KMS-11 (cell line): ENCODE data around the gene NPAS2.

ENCODE experiments used
- H2AFZ ChIP-seq: fragments of 200-600 bp; sonication (generic); 2 replicates; pipeline ENCODE4 v1.6.1; 2016; ENCODE audit warnings: antibody characterized with exemption, mixed run types, low read depth
- H3K27ac ChIP-seq: fragments of 200-600 bp; sonication (generic); 2 replicates; pipeline ENCODE4 v1.6.1; 2016; ENCODE audit warnings: mild to moderate bottlenecking, mixed run types
- H3K27me3 ChIP-seq: fragments of 200-600 bp; sonication (generic); 2 replicates; pipeline ENCODE4 v1.6.1; 2017; ENCODE audit warnings: mild to moderate bottlenecking, low read depth, mixed run types, moderate library complexity; ENCODE audit not compliant: insufficient read depth
- H3K36me3 ChIP-seq: fragments of 200-600 bp; sonication (generic); 2 replicates; pipeline ENCODE4 v1.6.1; 2017; ENCODE audit warnings: mild to moderate bottlenecking, mixed run types; ENCODE audit not compliant: insufficient read depth
- H3K4me1 ChIP-seq: fragments of 200-600 bp; sonication (generic); 2 replicates; pipeline ENCODE4 v1.6.1; 2016; ENCODE audit warnings: mild to moderate bottlenecking, low read depth, mixed run types; ENCODE audit not compliant: poor library complexity, severe bottlenecking
- H3K4me2 ChIP-seq: fragments of 200-600 bp; sonication (generic); 2 replicates; pipeline ENCODE4 v1.7.0; 2016; ENCODE audit warnings: mild to moderate bottlenecking, mixed run types
- H3K4me3 ChIP-seq: fragments of 200-600 bp; sonication (generic); IDR thresholded peaks from 2 replicates; pipeline ENCODE4 v1.6.1; 2017; ENCODE audit warnings: low read depth, low read length, mixed read lengths; ENCODE audit not compliant: insufficient read depth
- H3K79me2 ChIP-seq: fragments of 200-600 bp; sonication (generic); 2 replicates; pipeline ENCODE4 v1.6.1; 2016; ENCODE audit warnings: low read depth, mixed run types; ENCODE audit not compliant: insufficient read depth
- H3K9ac ChIP-seq: fragments of 200-600 bp; sonication (generic); 2 replicates; pipeline ENCODE4 v1.6.1; 2016; ENCODE audit warnings: mild to moderate bottlenecking, mixed run types
- H4K20me1 ChIP-seq: fragments of 200-600 bp; sonication (generic); 2 replicates; pipeline ENCODE4 v1.6.1; 2016; ENCODE audit warnings: mild to moderate bottlenecking, mixed run types; ENCODE audit not compliant: insufficient read depth
- TF ChIP-seq, protein P1 (sequence below): fragments of 200-600 bp; sonication (generic); conservative IDR thresholded peaks from 2 replicates; pipeline ENCODE4 v1.6.1; 2017; ENCODE audit warnings: low read depth, mild to moderate bottlenecking, antibody characterized with exemption, low read length, moderate library complexity, mixed read lengths

Gene NPAS2

DNA sequence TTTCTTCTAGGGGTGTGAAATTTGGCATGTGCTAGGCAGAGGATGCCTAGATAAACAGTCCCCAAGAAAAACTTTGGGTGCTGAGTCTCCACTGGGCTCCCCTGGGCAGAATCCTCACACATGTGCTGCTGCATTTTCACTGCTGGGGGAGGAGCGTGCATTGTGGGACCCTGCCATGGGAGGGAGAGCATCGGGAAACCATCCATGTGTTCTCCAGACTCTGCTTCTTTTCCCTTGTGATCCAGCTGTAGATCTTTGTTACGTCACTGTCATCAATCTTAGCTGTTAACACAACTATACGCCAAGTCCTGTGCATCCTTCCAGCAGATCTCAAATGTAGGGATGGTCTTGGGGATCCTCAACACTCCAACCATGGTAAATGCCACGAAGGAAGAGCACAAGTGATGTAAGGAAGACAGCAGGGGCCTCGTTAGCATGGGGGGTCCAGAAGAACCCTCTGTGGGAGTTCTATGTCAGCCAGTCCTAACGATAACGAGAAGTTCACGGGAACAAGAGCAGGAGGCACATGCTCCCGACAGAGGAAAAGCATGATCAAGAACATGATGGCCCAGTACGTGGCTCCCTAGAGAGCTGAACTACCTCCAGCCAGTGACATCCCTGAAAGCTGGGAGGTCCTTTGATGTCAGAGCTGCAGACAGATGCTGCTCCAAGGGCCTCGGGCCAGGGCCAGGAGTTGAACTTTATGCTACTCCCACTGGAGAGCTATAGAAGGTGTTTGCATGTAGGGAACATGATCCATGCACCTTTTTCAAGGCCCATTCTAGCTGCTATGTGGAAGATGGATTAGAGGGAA is 41.1 kb upstream of the NPAS2 start:
- Histone ChIP-seq H3K27ac (no peak overlapping the region), H3K4me3 (no peak overlapping the region), H3K4me2 (no peak overlapping the region), H2AFZ (no peak overlapping the region), H3K79me2 (no peaks in the 10 kb centered on the region), H3K36me3 (no peaks in the 10 kb centered on the region), H3K9ac (no peak overlapping the region), H4K20me1 (no peaks in the 10 kb centered on the region), H3K27me3 (no peaks in the 10 kb centered on the region), H3K4me1 (no peaks in the 10 kb centered on the region)
- TF ChIP-seq, protein P1, sequence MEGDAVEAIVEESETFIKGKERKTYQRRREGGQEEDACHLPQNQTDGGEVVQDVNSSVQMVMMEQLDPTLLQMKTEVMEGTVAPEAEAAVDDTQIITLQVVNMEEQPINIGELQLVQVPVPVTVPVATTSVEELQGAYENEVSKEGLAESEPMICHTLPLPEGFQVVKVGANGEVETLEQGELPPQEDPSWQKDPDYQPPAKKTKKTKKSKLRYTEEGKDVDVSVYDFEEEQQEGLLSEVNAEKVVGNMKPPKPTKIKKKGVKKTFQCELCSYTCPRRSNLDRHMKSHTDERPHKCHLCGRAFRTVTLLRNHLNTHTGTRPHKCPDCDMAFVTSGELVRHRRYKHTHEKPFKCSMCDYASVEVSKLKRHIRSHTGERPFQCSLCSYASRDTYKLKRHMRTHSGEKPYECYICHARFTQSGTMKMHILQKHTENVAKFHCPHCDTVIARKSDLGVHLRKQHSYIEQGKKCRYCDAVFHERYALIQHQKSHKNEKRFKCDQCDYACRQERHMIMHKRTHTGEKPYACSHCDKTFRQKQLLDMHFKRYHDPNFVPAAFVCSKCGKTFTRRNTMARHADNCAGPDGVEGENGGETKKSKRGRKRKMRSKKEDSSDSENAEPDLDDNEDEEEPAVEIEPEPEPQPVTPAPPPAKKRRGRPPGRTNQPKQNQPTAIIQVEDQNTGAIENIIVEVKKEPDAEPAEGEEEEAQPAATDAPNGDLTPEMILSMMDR: no peak

DNA sequence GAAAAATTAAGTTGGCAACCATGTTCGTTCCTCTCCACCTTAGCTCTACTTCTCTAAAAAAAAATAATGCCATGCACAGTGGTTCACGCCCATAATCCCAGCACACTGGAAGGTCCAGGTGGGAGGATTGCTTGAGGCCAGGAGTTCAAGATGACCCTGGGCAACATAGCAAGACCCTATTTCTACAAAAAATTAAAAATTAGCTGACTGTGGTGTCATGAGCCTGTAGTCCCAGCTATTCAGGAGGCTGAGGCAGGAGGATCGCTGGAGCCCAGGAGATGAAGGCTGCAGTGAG is 40.1 kb upstream of the NPAS2 start:
- Histone ChIP-seq H3K4me3 (no peak overlapping the region), H3K27me3 (no peaks in the 10 kb centered on the region), H3K36me3 (no peaks in the 10 kb centered on the region), H3K79me2 (no peaks in the 10 kb centered on the region), H3K9ac (no peak overlapping the region), H3K4me2 (no peak overlapping the region), H3K27ac (no peak overlapping the region), H4K20me1 (no peaks in the 10 kb centered on the region), H2AFZ (no peak overlapping the region), H3K4me1 (no peaks in the 10 kb centered on the region)
- TF ChIP-seq, protein P1: no peak

DNA sequence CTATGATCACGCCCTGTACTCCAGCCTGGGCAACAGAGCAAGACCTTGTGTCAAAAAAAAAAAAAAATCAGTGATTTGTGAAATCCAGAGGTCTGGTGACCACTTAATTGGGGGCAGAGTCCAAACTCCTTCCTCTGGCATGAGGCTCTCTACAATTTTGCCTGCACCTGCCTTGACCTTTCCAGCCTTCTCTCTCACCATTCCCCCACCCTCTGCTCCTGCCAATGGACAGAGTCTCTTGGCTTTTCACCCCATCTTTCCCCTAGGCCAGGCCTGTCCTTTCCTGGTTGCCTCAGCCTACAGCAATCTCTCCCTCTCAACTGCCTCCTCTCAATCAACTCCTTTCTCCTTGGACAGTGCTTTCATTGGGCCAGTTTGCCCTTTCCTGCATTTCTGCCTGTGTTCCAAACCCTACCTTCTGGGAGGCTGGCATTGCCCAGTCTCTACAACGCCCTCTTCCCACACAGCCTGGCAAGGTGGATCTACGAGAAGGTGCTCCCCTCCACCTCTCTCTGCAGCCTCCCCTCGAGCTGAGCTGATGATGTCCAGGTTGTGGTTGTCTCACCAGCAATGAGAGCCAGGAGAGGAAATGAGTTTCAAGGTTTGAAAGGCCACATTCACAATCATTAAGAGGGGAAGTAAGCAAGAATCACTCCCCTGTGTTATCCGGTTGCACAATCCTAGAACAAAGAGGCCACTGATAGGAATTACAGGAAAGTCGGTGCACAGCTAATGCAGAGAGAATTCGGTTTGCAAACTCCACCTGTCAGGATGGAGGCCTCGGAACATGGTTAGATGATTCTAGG is 39.5 kb upstream of the NPAS2 start:
- H3K27me3 ChIP-seq: no peaks in the 10 kb centered on the region
- no peaks in the 10 kb centered on the region for H3K36me3 ChIP-seq
- TF ChIP-seq, protein P1: no peak
- no peaks in the 10 kb centered on the region for H3K4me1 ChIP-seq
- H4K20me1 ChIP-seq: no peaks in the 10 kb centered on the region
- H2AFZ ChIP-seq: no peak overlapping the region
- H3K4me2 ChIP-seq: no peak overlapping the region
- no peak overlapping the region for H3K27ac ChIP-seq
- no peak overlapping the region for H3K9ac ChIP-seq
- H3K4me3 ChIP-seq: no peak overlapping the region
- H3K79me2 ChIP-seq: no peaks in the 10 kb centered on the region

GRCh38 chr2:100781009-100781325 is 39.0 kb upstream of the NPAS2 start:
- Histone ChIP-seq H2AFZ (no peak overlapping the region), H3K27me3 (no peaks in the 10 kb centered on the region), H3K4me1 (no peaks in the 10 kb centered on the region), H3K36me3 (no peaks in the 10 kb centered on the region), H3K27ac (no peak overlapping the region), H4K20me1 (no peaks in the 10 kb centered on the region), H3K4me2 (no peak overlapping the region), H3K79me2 (no peaks in the 10 kb centered on the region), H3K9ac (no peak overlapping the region), H3K4me3 (no peak overlapping the region)
- TF ChIP-seq, protein P1: no peak
